NCI-H226 (cell line): ENCODE results near the gene DKKL1.
A peak's percentile ranks its signal among the peaks of the same experiment; 100 is the strongest.
"Not testable (repeated sequence)": the region's sequence is repeated elsewhere in the genome, so short reads cannot be mapped to it uniquely, and the experiment has no call there.

ENCODE experiments used
- DNase-seq: peaks from one replicate; pipeline ENCODE4 v3.0.0-alpha.2; 2015

Gene DKKL1

DNA sequence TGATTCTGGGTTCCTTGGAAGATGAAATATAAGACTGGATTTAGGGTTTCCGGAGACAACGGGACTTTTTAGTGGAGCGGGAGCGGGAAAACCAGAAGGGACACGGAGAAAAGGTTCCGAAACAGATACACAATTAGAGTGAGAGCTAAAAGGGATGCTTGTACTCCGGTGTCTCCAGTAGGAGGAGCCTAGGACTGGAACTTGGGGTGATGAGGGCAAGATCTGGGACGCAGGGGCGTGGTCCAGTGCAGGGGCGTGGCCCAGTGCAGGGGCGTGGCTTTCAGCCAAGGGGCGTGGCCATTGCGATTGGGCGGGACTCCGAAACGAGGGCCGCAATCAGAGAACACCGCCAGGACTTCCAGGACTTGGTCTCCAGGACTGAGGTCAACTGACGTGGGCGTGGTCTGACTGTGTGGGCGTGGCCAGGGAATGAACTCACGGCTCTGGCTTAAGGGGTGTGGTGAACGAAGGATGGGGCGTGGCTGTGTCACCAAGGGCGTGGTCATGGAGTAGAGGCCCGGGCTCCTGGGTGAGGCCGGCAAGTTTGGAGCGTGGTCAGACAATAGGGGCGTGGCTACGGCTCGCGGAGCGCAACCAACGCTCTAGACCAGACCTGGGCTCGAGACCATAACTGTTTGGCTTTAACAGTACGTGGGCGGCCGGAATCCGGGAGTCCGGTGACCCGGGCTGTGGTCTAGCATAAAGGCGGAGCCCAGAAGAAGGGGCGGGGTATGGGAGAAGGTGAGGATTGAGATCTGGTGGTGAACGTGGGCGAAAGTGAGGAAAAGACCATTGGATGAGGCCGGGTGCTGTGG lies at the start of gene DKKL1:
Gene DKKL1, plus strand, starts transcription at position 610 of the 815 bp plus-strand sequence. Its CDS starts 122 bp downstream, at position 732.
- peak; percentile 95 for DNase-seq

DNA sequence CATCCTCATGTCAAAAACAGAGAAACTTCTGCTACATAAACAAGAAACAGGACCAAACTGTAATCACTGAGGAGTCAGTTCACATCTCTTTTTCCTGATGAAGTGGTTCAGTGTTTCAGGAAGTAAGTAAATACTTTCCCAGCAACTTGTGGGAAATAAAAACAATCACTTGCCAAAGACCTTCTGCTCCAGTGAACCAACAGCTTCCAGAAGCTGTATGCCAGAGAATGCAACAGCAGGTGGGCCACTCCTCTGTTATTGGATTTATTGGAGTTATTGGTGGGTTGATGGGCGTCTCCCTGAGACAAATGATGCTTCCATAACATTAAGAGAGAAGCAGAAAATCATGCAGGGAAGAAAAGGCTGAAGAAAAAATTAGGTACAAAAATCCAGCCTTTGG lies 48.6 kb upstream of the DKKL1 start:
- DNase-seq, result no peak

GRCh38 chr19:49316284-49316683 lies 47.4 kb upstream of the DKKL1 start:
- no peak for DNase-seq

GRCh38 chr19:49318296-49318695 lies 45.4 kb upstream of the DKKL1 start:
- DNase-seq, result no peak

- no peak for DNase-seq
These were observed 38.7 kb upstream of the DKKL1 start, which contains the start of gene SLC6A16 for GRCh38 chr19:49324801-49325576. SLC6A16 (minus strand) TSS chr19:49325191; CDS start chr19:49311347, 13,844 bp downstream.

DNA sequence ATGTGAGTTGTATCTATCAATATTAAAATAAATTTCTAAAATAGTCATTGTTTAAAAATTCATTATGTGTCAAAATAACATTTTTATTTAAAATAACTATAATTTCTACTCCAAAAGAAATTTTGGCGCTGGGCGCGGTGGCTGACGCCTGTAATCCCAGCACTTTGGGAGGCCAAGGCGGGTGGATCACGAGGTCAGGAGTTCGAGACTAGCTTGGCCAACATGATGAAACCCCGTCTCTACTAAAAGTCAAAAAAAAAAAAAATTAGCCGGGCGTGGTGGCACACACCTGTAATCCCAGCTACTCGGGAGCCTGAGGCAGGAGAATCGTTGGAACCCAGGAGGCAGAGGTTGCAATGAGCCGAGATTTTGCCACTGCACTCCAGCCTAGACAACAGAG lies 37.9 kb upstream of the DKKL1 start:
- DNase-seq, result not testable (repeated sequence)

GRCh38 chr19:49326165-49326704 lies 37.4 kb upstream of the DKKL1 start:
- DNase-seq, result no peak

- DNase-seq, result peak; percentile 7
These were observed 35.7 kb upstream of the DKKL1 start for GRCh38 chr19:49327878-49328544.

- DNase-seq, result no peak
These were observed 34.9 kb upstream of the DKKL1 start for GRCh38 chr19:49328741-49329140.

GRCh38 chr19:49331187-49331586 lies 32.5 kb upstream of the DKKL1 start:
- not testable (repeated sequence) for DNase-seq

DNA sequence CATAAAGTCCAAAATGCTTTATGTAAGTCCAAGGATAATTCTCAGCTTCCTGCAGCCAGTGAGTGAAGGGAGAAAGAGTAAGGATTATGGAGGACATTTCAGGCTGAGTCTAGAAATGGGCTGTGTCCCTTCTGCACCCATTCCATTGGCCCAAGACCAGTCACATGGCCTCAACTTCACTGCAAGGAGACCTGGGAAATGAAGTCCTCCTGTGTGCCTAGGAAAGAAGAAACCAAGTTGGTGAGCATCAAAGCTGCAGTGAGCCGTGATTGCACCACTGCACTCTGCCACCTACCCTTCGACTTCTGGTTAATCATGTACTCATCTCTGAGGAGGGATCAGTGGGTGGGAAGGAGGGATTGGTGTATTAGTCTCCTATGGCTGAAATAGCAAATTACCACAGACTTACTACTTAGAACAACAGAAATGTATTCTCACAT lies 32.0 kb upstream of the DKKL1 start:
- peak; percentile 20 for DNase-seq

DNA sequence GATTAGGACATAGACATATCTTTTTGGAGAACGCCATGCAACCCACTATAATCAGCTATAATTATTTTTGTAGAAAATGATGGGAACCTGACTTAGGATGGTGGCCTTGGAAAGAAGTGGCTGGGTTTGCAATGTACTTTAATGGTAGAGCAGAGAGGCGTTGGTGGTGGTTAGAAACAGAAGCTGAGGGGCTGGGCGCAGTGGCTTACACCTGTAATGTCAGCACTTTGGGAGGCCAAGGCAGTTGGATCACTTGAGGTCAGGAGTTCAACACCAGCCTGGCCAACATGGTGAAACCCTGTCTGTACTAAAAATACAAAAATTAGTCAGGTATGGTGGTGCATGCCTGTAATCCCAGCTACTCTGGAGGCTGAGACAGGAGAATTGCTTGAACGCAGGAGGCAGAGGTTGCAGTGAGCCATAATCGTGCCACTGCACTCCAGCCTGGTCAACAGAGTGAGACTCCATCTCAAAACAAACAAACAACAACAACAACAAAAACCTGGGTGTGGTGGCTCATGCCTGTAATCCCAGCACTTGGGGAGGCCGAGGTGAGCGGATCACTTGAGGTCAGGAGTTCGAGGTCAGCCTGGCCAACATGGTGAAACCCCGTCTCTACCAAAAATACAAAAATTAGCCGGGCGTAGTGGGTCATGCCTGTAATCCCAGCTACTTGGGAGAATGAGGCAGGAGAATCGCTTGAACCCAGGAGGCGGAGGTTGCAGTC lies 30.8 kb upstream of the DKKL1 start:
- not testable (repeated sequence) for DNase-seq

GRCh38 chr19:49333418-49333805 lies 30.3 kb upstream of the DKKL1 start:
- no peak for DNase-seq

GRCh38 chr19:49333811-49334288 lies 29.8 kb upstream of the DKKL1 start:
- DNase-seq, result no peak

DNA sequence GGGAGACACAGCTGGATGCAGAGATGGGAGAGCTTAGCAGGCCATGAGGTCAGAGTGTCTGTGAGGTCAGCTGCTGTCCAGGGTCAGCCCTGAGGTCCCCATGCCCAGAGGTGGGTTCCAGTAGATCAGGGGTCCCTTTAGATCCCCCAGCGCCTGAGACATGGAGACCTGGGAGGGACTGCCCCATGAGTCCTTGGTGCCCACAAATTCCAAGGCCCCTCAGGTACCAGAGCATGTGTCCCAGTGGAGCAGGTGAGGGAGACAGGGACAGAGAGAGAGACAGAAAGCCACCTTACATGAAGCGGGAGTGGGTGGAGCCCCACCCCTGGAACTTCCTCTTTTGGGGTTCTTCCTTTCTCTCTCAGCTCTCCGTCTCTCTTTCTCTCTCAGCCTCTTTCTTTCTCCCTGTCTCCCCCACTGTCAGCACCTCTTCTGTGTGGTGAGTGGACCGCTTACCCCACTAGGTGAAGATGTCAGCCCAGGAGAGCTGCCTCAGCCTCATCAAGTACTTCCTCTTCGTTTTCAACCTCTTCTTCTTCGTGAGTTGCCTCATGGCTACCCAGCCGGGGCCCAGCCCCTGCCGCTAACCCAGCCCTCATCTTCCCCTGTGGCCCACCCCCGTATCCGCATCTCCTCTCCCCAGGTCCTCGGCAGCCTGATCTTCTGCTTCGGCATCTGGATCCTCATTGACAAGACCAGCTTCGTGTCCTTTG lies 28.4 kb upstream of the DKKL1 start, which contains the start of gene CD37:
Gene CD37, plus strand, starts transcription at position 336 of the 713 bp plus-strand sequence. Its CDS starts 135 bp downstream, at position 471.
- no peak for DNase-seq

DNA sequence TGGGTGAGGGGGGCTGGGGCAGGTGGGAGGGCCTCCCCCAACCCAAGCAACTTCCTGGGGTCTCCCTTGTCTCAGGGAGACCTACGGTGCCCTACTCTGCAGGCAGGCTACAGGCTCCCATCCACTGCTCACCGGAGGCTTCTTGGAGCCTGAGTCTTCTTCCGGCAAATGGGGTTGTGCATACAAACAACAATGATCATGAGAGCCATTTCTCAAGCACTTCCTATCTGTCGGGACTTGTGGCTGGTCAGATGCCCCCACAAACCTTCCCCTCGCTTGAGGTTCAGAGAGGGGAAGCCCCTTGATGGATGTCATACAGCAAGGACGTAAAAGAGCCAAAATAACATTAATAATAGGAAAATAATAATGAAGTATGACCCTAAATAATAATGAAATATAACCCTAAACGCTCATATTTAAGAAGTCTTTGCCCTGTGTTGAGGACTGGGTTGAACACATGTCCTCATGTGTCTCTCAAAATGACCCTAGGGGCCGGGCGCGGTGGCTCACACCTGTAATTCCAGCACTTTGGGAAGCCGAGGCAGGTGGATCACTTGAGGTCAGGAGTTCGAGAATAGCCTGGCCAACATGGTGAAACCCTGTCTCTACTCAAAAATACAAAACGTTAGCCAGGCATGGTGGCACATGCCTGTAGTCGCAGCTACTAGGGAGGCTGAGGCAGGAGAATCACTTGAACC lies 27.7 kb upstream of the DKKL1 start:
- no peak for DNase-seq

DNA sequence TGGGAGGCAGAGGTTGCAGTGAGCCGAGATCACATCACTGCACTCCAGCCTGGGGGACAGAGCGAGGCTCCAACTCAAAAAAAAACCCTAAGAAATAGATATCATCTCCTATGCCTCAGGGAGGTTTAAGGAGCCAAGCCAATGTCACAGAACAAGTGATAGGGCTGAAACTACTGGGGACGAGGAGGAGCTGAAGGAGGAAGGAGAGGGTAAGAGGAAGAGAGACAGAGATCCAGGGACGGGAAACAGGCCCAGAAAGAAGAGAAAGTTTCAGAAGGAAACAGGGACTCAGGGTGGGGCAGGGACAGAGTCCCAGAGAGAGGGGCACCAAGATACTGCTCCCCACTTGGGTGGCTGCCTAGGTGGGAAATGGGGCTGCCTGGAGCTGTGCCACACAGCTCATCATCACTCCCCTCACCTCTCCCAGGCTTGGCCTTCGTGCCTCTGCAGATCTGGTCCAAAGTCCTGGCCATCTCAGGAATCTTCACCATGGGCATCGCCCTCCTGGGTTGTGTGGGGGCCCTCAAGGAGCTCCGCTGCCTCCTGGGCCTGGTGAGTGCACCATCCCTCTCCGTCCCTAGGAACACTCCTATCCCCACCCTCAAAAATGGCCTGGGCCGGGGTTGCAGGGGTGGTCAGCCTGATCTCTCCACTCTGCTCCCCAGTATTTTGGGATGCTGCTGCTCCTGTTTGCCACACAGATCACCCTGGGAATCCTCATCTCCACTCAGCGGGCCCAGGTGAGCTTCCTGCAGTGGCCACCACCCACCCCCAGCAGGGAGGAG lies 27.0 kb upstream of the DKKL1 start:
- DNase-seq, result no peak

DNA sequence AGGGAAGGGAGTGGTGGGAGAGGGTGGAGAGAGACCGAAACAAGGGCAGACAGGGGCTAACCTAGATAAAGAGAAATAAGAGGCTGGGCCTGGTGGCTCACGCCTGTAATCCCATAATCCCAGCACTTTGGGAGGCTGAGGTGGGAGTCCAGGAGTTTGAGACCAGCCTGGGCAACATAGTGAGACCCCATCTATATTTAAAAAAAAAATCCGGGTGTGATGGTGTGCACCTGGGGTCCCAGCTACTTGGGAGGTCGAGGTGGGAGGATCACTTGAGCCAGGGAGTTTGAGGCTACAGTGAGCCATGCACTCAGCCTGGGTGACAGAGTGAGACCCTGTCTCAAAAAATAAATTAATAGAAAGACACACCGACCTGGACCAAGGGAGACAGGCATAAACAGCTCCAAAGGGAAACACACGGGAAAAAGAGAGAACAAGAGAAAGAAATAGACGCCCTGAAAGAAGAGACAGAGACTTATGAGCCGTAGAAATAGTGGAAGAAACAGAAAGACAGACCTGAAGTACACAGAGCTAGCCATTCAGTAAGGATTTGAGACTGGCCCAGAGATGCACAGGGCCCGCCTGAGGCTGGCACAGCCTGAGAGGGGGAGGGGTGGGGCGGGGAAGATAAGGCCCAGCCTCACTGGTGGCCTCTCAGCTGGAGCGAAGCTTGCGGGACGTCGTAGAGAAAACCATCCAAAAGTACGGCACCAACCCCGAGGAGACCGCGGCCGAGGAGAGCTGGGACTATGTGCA lies 26.2 kb upstream of the DKKL1 start:
- no peak for DNase-seq
